ENCODE data around the gene UCN3. TPM values are rescaled to one million over a fixed set of nuclear protein-coding genes. Genes with fewer than 3 reads are reported as not detected.

UCN3 gene, protein sequence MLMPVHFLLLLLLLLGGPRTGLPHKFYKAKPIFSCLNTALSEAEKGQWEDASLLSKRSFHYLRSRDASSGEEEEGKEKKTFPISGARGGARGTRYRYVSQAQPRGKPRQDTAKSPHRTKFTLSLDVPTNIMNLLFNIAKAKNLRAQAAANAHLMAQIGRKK
- not detected in 2 replicates for total RNA-seq

DNA sequence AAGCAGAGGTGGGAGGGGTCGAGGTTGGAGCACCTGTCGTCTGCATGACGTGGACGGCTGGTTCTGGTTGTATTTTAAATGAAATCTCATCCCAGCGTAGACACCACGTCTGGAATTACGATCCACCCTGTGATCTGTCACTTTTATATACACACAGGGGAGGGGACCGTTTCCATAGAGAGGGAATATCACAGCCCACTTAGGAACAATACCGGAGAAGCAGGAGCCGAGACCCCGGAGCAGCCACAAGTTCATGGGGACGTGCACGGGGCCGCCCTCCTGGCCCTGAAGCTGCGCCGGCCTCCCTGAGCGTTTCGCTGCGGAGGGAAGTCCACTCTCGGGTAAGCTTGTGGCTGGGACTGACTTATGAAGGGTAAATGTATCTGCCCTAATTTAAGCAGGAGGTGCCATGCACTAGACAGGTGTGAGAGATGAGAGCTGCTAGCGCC lies at the start of gene UCN3:
UCN3 (plus strand) TSS at position 77 of the 449 bp plus-strand sequence. CDS start 8,755 bp downstream, outside the sequence.

DNA sequence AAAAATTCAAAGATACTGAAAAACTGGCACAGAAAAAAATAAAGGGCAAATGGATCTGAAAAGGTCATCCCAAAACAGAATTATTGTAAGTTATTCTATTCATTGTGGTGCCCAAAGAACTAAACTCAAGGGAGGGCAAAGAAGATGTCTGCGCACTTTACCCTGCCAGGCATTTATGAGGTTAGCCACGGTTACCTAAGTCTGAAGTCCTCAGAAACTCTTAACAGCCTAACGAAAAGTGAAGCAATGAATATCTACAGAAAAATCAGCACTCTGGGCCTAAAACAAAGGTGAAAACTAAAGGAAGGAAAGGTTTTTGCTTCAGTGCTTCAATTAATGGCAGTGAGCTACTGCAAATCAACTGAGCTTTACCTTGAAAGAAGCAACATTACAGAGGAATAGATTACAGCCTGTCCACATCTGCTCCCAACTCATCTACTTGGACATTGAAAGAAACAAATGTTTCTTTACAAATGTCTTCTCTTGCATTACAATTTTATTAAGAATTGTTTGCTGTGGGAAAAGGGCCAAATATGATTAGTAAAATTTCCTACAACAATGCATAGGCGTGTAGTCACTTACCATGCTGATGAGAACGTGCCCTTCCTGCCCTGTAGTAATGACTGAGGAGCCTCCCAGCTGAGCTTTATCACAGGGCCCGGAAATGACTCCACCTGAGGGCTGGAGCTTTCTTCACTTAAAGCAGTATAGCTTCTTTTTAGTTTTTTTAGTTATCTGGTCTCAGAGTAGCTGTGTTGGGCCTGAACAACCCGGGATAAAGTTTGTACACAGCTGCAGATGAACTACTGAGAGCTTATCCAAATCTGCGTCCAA lies 39.7 kb downstream of the UCN3 start, which contains the start of gene TUBAL3:
TUBAL3 (minus strand) TSS at position 621 of the 834 bp plus-strand sequence; CDS start at position 585, 36 bp downstream.

DNA sequence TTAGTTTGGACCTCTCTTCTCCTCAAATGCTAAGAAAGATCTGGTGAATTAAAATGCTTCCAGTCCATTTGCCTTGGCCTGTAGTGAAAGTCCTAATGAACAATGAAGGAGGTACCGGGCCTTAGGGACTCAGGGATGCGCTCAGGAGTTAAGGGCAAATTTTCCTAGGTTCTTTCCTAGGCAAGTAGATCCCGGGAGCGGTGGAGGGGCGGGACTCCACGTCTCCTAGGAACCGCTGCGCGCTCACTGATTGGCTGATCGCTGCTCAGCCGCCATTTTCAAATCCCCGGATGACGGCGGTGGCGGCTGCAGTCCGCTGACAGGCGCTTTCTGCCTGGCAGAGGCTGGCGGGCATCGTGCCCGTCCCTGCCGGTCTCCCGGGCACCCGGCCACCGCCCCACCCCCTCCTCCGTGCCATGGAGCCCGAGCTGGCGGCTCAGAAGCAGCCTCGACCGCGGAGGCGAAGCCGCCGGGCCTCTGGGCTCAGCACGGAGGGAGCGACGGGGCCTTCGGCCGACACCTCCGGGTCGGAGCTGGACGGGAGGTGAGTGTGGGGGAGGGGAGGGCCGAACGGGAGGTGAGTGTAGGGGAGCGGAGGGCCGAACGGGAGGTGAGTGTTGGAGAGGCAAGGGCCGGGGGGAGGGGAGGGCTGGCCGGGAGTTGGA lies 47.6 kb downstream of the UCN3 start, which contains the start of gene NET1:
NET1 (plus strand) TSS at position 281 of the 665 bp plus-strand sequence; CDS start at position 417, 136 bp downstream.

Other genes with a start within 250 kb of the UCN3 start
- not detected in 2 replicates for gene AKR1C8, start 179.8 kb upstream of the UCN3 start, total RNA-seq
- gene AKR1C4, start 168.1 kb upstream of the UCN3 start, total RNA-seq, result not detected in 2 replicates
- gene TUBAL3, start 39.9 kb downstream of the UCN3 start, total RNA-seq, result 0.72 TPM in 1 of 2 replicates, not detected in the other
- gene NET1, start 47.6 kb downstream of the UCN3 start, total RNA-seq, result 143 and 149 TPM in 2 replicates
- 4.3 TPM in 1 of 2 replicates, not detected in the other for gene CALML5, start 134.6 kb downstream of the UCN3 start, total RNA-seq
- 1.1 and 2.7 TPM in 2 replicates for gene CALML3, start 160.0 kb downstream of the UCN3 start, total RNA-seq